Tibial artery (tissue), 4 donors: ENCODE measurements around the gene KNL1.
A peak's percentile ranks its signal among the peaks of the same experiment; 100 is the strongest.

Source experiments
- DNase-seq, 2 donors: peaks; one replicate each; pipeline ENCODE4 v3.0.0-alpha.2; 2019
- H3K27ac ChIP-seq, 2 donors: fragments of 200-600 bp; sonication (generic) in 1 of 2; 1 replicate in 1 of 2; 2 replicates in 1 of 2; pipeline ENCODE4 v1.5.1; 2018 to 2019; ENCODE audit warnings: mild to moderate bottlenecking in 1 of 2
- H3K27me3 ChIP-seq, 2 donors: fragments of 200-600 bp; sonication (generic) in 1 of 2; one replicate each; pipeline versions ENCODE4 v1.5.1 to v1.6.0; 2016 to 2019
- H3K36me3 ChIP-seq, 3 donors: fragments of 200-600 bp; sonication (generic) in 2 of 3; one replicate each; pipeline ENCODE4 v1.5.1; 2016 to 2019; ENCODE audit warnings: mild to moderate bottlenecking in 2 of 3
- H3K4me1 ChIP-seq, 4 donors: fragments of 200-600 bp; sonication (generic) in 2 of 4; 1 replicate in 3 of 4; 2 replicates in 1 of 4; pipeline ENCODE4 v1.5.1; 2016 to 2019
- H3K4me3 ChIP-seq, 2 donors: fragments of 200-600 bp; sonication (generic) in 1 of 2; 1 replicate in 1 of 2; 2 replicates in 1 of 2; pipeline ENCODE4 v1.5.1; 2018 to 2019; ENCODE audit warnings: mild to moderate bottlenecking in 2 of 2
- H3K9me3 ChIP-seq, 3 donors: fragments of 200-600 bp; sonication (generic) in 1 of 3; one replicate each; pipeline ENCODE4 v1.5.1; 2016 to 2019
- intact Hi-C: fragments of 100-400 bp; cut with DNase I; formaldehyde crosslinking; loops from one replicate; pipeline ENCODE4 v1.15.0; 2023; ENCODE audit warnings: low total_unique reads
- TF ChIP-seq, protein P1 (sequence below), 2 experiments: fragments of 200-600 bp in 1 of 2; fragments of 450-650 bp in 1 of 2; IDR thresholded peaks; one replicate each; pipeline ENCODE4 v1.5.1; 2017 to 2019; ENCODE audit warnings: antibody characterized with exemption in 2 of 2, mild to moderate bottlenecking in 1 of 2, moderate library complexity in 1 of 2

KNL1 gene, protein sequence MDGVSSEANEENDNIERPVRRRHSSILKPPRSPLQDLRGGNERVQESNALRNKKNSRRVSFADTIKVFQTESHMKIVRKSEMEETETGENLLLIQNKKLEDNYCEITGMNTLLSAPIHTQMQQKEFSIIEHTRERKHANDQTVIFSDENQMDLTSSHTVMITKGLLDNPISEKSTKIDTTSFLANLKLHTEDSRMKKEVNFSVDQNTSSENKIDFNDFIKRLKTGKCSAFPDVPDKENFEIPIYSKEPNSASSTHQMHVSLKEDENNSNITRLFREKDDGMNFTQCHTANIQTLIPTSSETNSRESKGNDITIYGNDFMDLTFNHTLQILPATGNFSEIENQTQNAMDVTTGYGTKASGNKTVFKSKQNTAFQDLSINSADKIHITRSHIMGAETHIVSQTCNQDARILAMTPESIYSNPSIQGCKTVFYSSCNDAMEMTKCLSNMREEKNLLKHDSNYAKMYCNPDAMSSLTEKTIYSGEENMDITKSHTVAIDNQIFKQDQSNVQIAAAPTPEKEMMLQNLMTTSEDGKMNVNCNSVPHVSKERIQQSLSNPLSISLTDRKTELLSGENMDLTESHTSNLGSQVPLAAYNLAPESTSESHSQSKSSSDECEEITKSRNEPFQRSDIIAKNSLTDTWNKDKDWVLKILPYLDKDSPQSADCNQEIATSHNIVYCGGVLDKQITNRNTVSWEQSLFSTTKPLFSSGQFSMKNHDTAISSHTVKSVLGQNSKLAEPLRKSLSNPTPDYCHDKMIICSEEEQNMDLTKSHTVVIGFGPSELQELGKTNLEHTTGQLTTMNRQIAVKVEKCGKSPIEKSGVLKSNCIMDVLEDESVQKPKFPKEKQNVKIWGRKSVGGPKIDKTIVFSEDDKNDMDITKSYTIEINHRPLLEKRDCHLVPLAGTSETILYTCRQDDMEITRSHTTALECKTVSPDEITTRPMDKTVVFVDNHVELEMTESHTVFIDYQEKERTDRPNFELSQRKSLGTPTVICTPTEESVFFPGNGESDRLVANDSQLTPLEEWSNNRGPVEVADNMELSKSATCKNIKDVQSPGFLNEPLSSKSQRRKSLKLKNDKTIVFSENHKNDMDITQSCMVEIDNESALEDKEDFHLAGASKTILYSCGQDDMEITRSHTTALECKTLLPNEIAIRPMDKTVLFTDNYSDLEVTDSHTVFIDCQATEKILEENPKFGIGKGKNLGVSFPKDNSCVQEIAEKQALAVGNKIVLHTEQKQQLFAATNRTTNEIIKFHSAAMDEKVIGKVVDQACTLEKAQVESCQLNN (N-terminal part only)

DNA sequence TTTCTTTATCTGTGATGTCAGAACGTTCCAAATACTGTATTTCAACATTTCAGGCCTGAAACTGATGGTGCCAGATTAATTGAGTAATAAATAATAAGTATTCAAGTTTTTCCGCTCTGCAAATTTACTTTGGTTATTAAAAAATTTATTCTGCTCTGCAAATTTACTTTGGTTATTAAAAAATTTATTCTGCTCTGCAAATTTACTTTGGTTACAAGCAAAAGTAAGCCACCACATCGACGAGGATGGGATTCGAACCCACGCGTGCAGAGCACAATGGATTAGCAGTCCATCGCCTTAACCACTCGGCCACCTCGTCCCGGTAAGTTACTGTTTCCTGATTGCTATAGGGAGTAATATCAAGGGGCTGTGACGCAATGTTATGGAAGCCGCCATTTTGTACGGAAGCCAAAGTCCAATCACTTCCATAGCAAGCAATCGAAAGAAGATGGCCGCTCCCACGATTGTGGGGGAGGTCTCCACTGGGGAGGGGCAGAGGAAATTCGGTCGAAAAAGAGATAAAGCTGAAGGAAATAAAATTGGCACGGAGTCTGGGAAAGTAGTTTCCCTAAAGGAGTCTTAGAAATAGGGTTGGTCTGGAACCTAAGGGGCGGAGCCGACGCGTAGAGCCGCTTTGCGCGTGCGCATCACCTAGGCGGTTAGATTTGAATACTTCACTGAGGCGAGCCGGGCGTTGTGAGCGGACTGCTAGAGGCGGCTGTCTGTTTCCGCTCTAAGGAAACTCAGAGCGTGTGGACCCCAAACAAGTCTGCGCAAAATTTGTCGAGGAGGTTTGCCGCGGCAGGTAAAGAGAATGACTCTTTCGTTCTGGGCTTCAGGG lies at the start of gene KNL1:
Gene KNL1 (plus strand): TSS at position 662 of the 841 bp plus-strand sequence. CDS start 8,683 bp downstream, outside the sequence.
- DNase-seq, result peak; percentile 93 to 95
- no peaks in the 10 kb centered on the region for H3K27me3 ChIP-seq
- peak within 1 kb of the TSS; percentile 56 to 64 for H3K4me3 ChIP-seq
- intact Hi-C loops, result no loop called here
- TF ChIP-seq, protein P1, sequence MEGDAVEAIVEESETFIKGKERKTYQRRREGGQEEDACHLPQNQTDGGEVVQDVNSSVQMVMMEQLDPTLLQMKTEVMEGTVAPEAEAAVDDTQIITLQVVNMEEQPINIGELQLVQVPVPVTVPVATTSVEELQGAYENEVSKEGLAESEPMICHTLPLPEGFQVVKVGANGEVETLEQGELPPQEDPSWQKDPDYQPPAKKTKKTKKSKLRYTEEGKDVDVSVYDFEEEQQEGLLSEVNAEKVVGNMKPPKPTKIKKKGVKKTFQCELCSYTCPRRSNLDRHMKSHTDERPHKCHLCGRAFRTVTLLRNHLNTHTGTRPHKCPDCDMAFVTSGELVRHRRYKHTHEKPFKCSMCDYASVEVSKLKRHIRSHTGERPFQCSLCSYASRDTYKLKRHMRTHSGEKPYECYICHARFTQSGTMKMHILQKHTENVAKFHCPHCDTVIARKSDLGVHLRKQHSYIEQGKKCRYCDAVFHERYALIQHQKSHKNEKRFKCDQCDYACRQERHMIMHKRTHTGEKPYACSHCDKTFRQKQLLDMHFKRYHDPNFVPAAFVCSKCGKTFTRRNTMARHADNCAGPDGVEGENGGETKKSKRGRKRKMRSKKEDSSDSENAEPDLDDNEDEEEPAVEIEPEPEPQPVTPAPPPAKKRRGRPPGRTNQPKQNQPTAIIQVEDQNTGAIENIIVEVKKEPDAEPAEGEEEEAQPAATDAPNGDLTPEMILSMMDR (IDR thresholded peaks at IDR 0.05), result no peak
- H3K4me1 ChIP-seq, result peaks cover 0 to 13% (median 9%) of the 10 kb centered on the region in 4 donors
- H3K9me3 ChIP-seq, result no peaks in the 10 kb centered on the region
- H3K27ac ChIP-seq, result peak within 1 kb of the TSS; percentile 81 to 90
- H3K36me3 ChIP-seq, result no peaks in the 10 kb centered on the region

DNA sequence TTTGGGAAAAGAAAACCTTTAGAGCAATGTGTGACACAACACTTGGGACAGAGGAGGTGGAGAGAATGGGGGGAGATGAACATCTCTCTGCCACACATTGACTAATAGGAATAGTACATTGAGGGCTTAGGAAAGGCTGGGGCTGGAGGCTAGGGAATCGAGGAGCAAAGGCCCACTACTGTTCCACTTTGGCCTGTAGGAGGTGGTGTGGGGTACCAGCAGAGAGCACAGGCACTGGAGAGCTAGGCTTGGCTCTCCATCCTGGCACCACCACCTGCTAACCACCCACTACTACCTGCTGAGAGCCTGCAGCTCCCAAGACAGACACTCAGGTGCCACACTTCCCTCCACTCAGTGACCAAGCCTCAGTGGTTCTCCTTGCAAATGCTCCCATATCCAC lies 48.6 kb upstream of the KNL1 start:
- H3K27me3 ChIP-seq, result no peaks in the 10 kb centered on the region
- DNase-seq, result no peak

GRCh38 chr15:40548610-40549009 lies 45.4 kb upstream of the KNL1 start:
- no peaks in the 10 kb centered on the region for H3K27me3 ChIP-seq
- H3K4me3 ChIP-seq, result no peak overlapping the region
- TF ChIP-seq, protein P1 (IDR thresholded peaks at IDR 0.05), result no peak
- no peaks in the 10 kb centered on the region for H3K9me3 ChIP-seq
- no peak overlapping the region for H3K27ac ChIP-seq
- no peak for DNase-seq
- intact Hi-C loops, result no loop called here
- H3K36me3 ChIP-seq, result peaks cover 8 to 37% (median 32%) of the 10 kb centered on the region in 3 donors
- no peaks in the 10 kb centered on the region for H3K4me1 ChIP-seq

More for the DNA sequence above, 48.6 kb upstream of the KNL1 start:
- H3K4me1 ChIP-seq, result no peaks in the 10 kb centered on the region
- TF ChIP-seq, protein P1 (IDR thresholded peaks at IDR 0.05), result no peak
- H3K27ac ChIP-seq, result no peak overlapping the region
- no peaks in the 10 kb centered on the region for H3K9me3 ChIP-seq
- peaks cover 0 to 27% (median 19%) of the 10 kb centered on the region in 3 donors for H3K36me3 ChIP-seq
- intact Hi-C loops, result no loop called here
- no peak overlapping the region for H3K4me3 ChIP-seq

- Histone ChIP-seq H3K9me3 (no peaks in the 10 kb centered on the region), H3K36me3 (peaks cover 9 to 50% (median 45%) of the 10 kb centered on the region in 3 donors), H3K27ac (no peak overlapping the region), H3K27me3 (no peaks in the 10 kb centered on the region), H3K4me3 (no peak overlapping the region), H3K4me1 (no peaks in the 10 kb centered on the region)
- TF ChIP-seq, protein P1 (IDR thresholded peaks at IDR 0.05), result no peak
- no peak for DNase-seq
- intact Hi-C loops, result no loop called here
These were observed 44.2 kb upstream of the KNL1 start for GRCh38 chr15:40549894-40550293.
